IMR-90 (cell line): Measurements from ENCODE around the gene CISTR. TPM values are rescaled to one million over a fixed set of nuclear protein-coding genes. Genes with fewer than 3 reads are reported as not detected.

Source experiments
- ATAC-seq: fragments of 200-7000 bp; cut with Tn5 transposase; 2 replicates; pipeline ENCODE4 v1.9.1; 2020; ENCODE audit warnings: low read depth, mild to moderate bottlenecking, moderate library complexity
- BruUV-seq: library from RNA; stranded (reverse); fragments of 400-500 nt; replicated peaks from 2 replicates; lab custom pipeline; 2021; lab: Mats Ljungman, UMichigan
- CTCF ChIA-PET: fragments of 300-600 bp; formaldehyde crosslinking; extraction: SDS; loops from one replicate; lab custom pipeline; 2021; ENCODE audit warnings: antibody characterized with exemption; lab: Yijun Ruan, JAX
- POLR2A ChIA-PET: fragments of 300-600 bp; sonication (Branson Sonifier 250); formaldehyde crosslinking; loops from one replicate; lab custom pipeline; 2022; ENCODE audit warnings: antibody characterized with exemption; ENCODE audit not compliant: unreplicated experiment; lab: Charles Lee
- DNase-seq: peaks from one replicate; pipeline ENCODE4 v3.0.0; 2013
- H2AFZ ChIP-seq: replicated peaks from 2 replicates; pipeline ENCODE3; 2013; ENCODE audit warnings: low read length, mild to moderate bottlenecking; ENCODE audit not compliant: poor library complexity
- H2AK5ac ChIP-seq: 2 replicates; pipeline ENCODE4 v1.6.1; 2013; ENCODE audit warnings: low read depth, low read length, inconsistent platforms
- H2AK9ac ChIP-seq: replicated peaks from 2 replicates; pipeline ENCODE3; 2013; ENCODE audit warnings: mild to moderate bottlenecking, low read depth, low read length, moderate library complexity; ENCODE audit not compliant: poor library complexity
- H2BK120ac ChIP-seq: 2 replicates; pipeline ENCODE4 v1.6.1; 2013; ENCODE audit warnings: low read depth, low read length, inconsistent platforms
- H2BK15ac ChIP-seq: 3 replicates; pipeline ENCODE4 v1.6.1; 2013; ENCODE audit warnings: low read depth, low read length, inconsistent platforms
- H2BK20ac ChIP-seq: 2 replicates; pipeline ENCODE4 v1.6.1; 2013; ENCODE audit warnings: low read depth, mild to moderate bottlenecking, inconsistent platforms, low read length, moderate library complexity
- H2BK5ac ChIP-seq: 2 replicates; pipeline ENCODE4 v1.6.1; 2013; ENCODE audit warnings: mild to moderate bottlenecking, low read depth, low read length, inconsistent platforms; ENCODE audit not compliant: poor library complexity, severe bottlenecking
- H3K14ac ChIP-seq: replicated peaks from 2 replicates; pipeline ENCODE4 v1.6.1; 2013; ENCODE audit warnings: low read depth, low read length, inconsistent platforms
- H3K18ac ChIP-seq: 2 replicates; pipeline ENCODE4 v1.6.1; 2013; ENCODE audit warnings: low read depth, low read length, control low read depth
- H3K23ac ChIP-seq: 2 replicates; pipeline ENCODE4 v1.6.1; 2013; ENCODE audit warnings: low read depth, low read length, inconsistent platforms
- H3K27ac ChIP-seq: 2 replicates; pipeline ENCODE4 v1.5.1; 2013; ENCODE audit warnings: mild to moderate bottlenecking, control low read depth, low read length; ENCODE audit not compliant: insufficient read depth
- H3K27me3 ChIP-seq: 2 replicates; pipeline ENCODE4 v1.6.1; 2013; ENCODE audit warnings: low read length; ENCODE audit not compliant: control insufficient read depth, insufficient read depth
- H3K36me3 ChIP-seq: 2 replicates; pipeline ENCODE4 v1.6.1; 2013; ENCODE audit warnings: low read length, mixed read lengths; ENCODE audit not compliant: control insufficient read depth, insufficient read depth
- H3K4ac ChIP-seq: 2 replicates; pipeline ENCODE4 v1.6.1; 2013; ENCODE audit warnings: low read depth, low read length, inconsistent platforms
- H3K4me1 ChIP-seq: 2 replicates; pipeline ENCODE4 v1.6.1; 2013; ENCODE audit warnings: low read length, mixed read lengths; ENCODE audit not compliant: control insufficient read depth, insufficient read depth
- H3K4me2 ChIP-seq: 2 replicates; pipeline ENCODE4 v1.6.1; 2013; ENCODE audit warnings: low read depth, mild to moderate bottlenecking, control low read depth, low read length, moderate library complexity
- H3K4me3 ChIP-seq: 2 replicates; pipeline ENCODE4 v1.5.1; 2013; ENCODE audit warnings: low read depth, mild to moderate bottlenecking, control low read depth, low read length, moderate library complexity; ENCODE audit not compliant: insufficient read depth
- H3K56ac ChIP-seq: 2 replicates; pipeline ENCODE4 v1.6.1; 2013; ENCODE audit warnings: low read length, inconsistent platforms; ENCODE audit not compliant: insufficient read depth; ENCODE audit errors: extremely low read depth
- H3K79me1 ChIP-seq, 2 experiments: 2 replicates each; pipeline ENCODE4 v1.6.1; 2013; ENCODE audit warnings: low read length in 2 of 2, inconsistent platforms in 1 of 2, low read depth in 1 of 2
- H3K9ac ChIP-seq: 2 replicates; pipeline ENCODE4 v1.6.1; 2013; ENCODE audit warnings: low read depth, low read length, control low read depth
- H3K9me1 ChIP-seq: 2 replicates; pipeline ENCODE4 v1.6.1; 2013; ENCODE audit warnings: low read length, inconsistent platforms; ENCODE audit not compliant: insufficient read depth
- H3K9me3 ChIP-seq: 2 replicates; pipeline ENCODE4 v1.6.1; 2013; ENCODE audit warnings: low read length; ENCODE audit not compliant: control insufficient read depth, insufficient read depth
- H4K20me1 ChIP-seq: 2 replicates; pipeline ENCODE4 v1.6.1; 2013; ENCODE audit warnings: low read length, inconsistent platforms; ENCODE audit not compliant: insufficient read depth
- H4K5ac ChIP-seq: 2 replicates; pipeline ENCODE4 v1.6.1; 2013; ENCODE audit warnings: mild to moderate bottlenecking, low read depth, low read length, control low read depth
- H4K8ac ChIP-seq, 2 experiments: 2 replicates each; pipeline ENCODE4 v1.6.1; 2013; ENCODE audit warnings: low read depth in 2 of 2, low read length in 2 of 2, control low read depth in 1 of 2, inconsistent platforms in 1 of 2
- H4K91ac ChIP-seq: 2 replicates; pipeline ENCODE4 v1.6.1; 2013; ENCODE audit warnings: low read depth, low read length, inconsistent platforms; ENCODE audit not compliant: insufficient read depth
- CEBPB ChIP-seq: IDR thresholded peaks from 2 replicates; pipeline ENCODE4 v1.6.1; 2012; ENCODE audit warnings: low read depth, low read length, improper control_type of control experiment
- MXI1 ChIP-seq: IDR thresholded peaks from 2 replicates; pipeline ENCODE4 v1.6.1; 2012; ENCODE audit warnings: low read depth, mild to moderate bottlenecking, low read length, moderate library complexity, borderline replicate concordance
- WGBS, 2 experiments: methylation state at CpG; one replicate each; pipeline versions ENCODE4 v1.1.5 to v1.1.7; 2013; ENCODE audit warnings: missing lambda C conversion rate in 2 of 2; ENCODE audit not compliant: insufficient read length in 1 of 2; ENCODE audit errors: extremely low coverage in 2 of 2; 5-methylcytosine and 5-hydroxymethylcytosine counted together
- dilution Hi-C: fragments of 300-500 bp; cut with HindIII; formaldehyde crosslinking; loops from one replicate; pipeline ENCODE4 v1.14.3; 2018; ENCODE audit warnings: low sequenced_read_pairs; ENCODE audit not compliant: unreplicated experiment
- in situ Hi-C: fragments of 300-500 bp; cut with MboI; formaldehyde crosslinking; loops from 3 replicates; pipeline ENCODE4 v1.14.3; 2019; ENCODE audit warnings: low sequenced_read_pairs, inconsistent platforms, mixed read lengths
- intact Hi-C: fragments of 100-400 bp; cut with micrococcal nuclease; formaldehyde crosslinking; loops from 2 replicates; pipeline ENCODE4 v1.10.0; 2022
- polyA plus RNA-seq, 3 experiments: library from polyadenylated mRNA; depleted of rRNA; stranded (reverse); fragments of >200 nt; gene quantifications; 2 replicates each; pipeline ENCODE4 v1.2.3, GENCODE V29; 2012; ENCODE audit warnings: low replicate concordance in 1 of 3
- total RNA-seq: library from RNA; depleted of rRNA; stranded (reverse); fragments of >200 nt; gene quantifications from 2 replicates; pipeline ENCODE4 v1.2.3, GENCODE V29; 2012

The CISTR gene
- total and polyA plus RNA-seq, 2 of the 4 experiments (the other 2 are of a cell fraction) = not detected

- no peak for ATAC-seq
- dilution Hi-C loops = no loop called here
Measured at GRCh38 chr12:53782093-53782703, 30.4 kb upstream of the CISTR start.

More at GRCh38 chr12:53782093-53782703, 30.4 kb upstream of the CISTR start:
- Histone ChIP-seq H4K20me1 (no peaks in the 10 kb centered on the region), H4K8ac (no peak overlapping the region), H3K27me3 (peaks cover 44% of the 10 kb centered on the region), H2AK5ac (no peak overlapping the region), H4K91ac (no peak overlapping the region), H2BK15ac (no peak overlapping the region), H3K9me1 (no peaks in the 10 kb centered on the region), H3K79me1 (no peaks in the 10 kb centered on the region), H3K14ac (no peak overlapping the region), H3K4me1 (no peaks in the 10 kb centered on the region), H2BK20ac (no peak overlapping the region), H2BK120ac (no peak overlapping the region), H3K4me2 (no peak overlapping the region), H2AK9ac (no peak overlapping the region), H3K36me3 (no peaks in the 10 kb centered on the region), H3K18ac (no peak overlapping the region), H3K4ac (no peak overlapping the region), H3K56ac (no peak overlapping the region), H2AFZ (no peak overlapping the region), H3K9ac (no peak overlapping the region), H3K23ac (no peak overlapping the region), H4K5ac (no peak overlapping the region), H2BK5ac (no peak overlapping the region), H3K4me3 (no peak overlapping the region), H3K27ac (no peak overlapping the region), H3K9me3 (no peaks in the 10 kb centered on the region)
- BruUV-seq = no TSS peak
- TF ChIP-seq CEBPB (peak; percentile 77), MXI1 (no peak)
- in situ Hi-C loops = no loop called here
- no peak for DNase-seq
- CTCF ChIA-PET = interaction anchor here (0.9 kb wide), 1 partner anchor 12 kb away, joined by 4 read pairs; no protein-coding TSS in a partner anchor
- WGBS, 2 experiments = 80% methylated on average over 5 of the region's 8 CpGs; no CpG with 5 or more reads in 1 of the 2 experiments
- POLR2A ChIA-PET = interaction anchor here (0.6 kb wide), 1 partner anchor 158 kb away, joined by 3 read pairs; no protein-coding TSS in a partner anchor
- intact Hi-C loops = no loop called here
